ENCODE data around the gene REEP5.
"Not testable (repeated sequence)": the region's sequence is repeated elsewhere in the genome, so short reads cannot be mapped to it uniquely, and the experiment has no call there.

REEP5 gene

DNA sequence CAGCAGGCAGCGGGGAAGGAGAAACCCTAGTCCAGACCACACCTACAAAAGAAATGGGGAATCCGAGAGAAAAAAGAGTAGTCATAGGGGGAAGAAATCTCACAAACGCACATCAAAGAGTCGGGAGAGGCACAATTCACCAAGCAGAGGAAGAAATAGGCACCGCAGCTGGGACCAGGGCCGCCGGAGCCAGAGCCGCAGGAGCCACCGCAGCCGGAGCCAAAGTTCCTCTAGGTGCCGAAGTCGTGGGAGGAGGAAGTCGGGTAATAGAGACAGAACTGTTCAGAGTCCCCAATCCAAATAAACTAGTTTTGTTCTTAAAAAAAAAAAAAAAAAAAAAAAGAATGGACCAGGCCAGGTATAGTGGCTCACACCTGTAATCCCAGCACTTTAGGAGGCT lies 29.3 kb downstream of the REEP5 start:
- DNase-seq (ENCODE audit: low read depth in 1 of 2, low spot score in 1 of 2): no peak

DNA sequence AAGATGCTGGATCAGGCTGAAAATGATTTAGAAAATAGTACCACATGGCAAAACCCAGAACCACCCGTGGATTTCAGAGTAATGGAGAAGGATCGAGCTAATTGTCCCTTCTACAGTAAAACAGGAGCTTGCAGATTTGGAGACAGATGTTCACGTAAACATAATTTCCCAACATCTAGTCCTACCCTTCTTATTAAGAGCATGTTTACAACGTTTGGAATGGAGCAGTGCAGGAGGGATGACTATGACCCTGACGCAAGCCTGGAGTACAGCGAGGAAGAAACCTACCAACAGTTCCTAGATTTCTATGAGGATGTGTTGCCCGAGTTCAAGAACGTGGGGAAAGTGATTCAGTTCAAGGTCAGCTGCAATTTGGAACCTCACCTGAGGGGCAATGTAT lies 30.0 kb downstream of the REEP5 start:
- DNase-seq (ENCODE audit: low read depth in 1 of 2, low spot score in 1 of 2): not testable (repeated sequence)

DNA sequence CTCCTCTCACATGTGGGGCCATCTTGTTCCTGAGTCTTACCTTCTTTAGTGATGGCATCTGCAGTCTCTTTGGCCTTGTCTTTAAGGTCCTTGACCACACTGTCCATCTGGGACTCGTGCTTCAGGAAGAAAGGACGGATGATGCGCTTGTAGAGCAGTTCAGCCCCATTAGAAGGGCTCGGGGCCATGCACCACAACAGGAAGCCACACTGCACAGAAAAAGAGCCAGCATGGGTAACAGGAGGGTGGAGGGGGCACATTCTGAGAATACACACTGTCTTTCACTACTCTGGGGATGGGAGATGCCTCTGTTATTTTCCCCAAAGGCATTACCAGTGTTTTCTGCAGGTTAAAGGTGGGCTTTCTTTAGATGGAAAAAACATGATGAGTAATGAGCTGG lies 35.1 kb downstream of the REEP5 start:
- DNase-seq (ENCODE audit: low read depth in 1 of 2, low spot score in 1 of 2): no peak

DNA sequence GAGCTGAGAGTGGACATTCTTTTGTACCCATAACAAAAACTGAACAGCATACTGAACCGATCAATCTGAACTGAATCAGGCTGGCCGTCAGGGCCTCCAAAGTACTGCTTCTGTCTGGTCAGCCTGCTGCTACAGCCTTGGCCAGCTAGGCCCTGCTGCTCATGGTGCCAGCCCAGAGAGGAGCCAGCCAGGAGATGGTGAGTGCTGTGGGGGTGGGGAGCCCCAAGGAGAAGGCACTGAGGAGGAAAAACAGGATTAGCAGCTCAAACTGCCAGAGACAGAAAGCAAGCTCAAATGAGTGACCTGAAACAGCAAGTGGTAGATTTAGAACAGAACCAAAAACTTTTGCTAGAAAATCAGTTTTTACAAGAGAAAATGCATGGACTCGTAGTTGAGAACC lies 37.0 kb downstream of the REEP5 start:
- DNase-seq (ENCODE audit: low read depth in 1 of 2, low spot score in 1 of 2): no peak

DNA sequence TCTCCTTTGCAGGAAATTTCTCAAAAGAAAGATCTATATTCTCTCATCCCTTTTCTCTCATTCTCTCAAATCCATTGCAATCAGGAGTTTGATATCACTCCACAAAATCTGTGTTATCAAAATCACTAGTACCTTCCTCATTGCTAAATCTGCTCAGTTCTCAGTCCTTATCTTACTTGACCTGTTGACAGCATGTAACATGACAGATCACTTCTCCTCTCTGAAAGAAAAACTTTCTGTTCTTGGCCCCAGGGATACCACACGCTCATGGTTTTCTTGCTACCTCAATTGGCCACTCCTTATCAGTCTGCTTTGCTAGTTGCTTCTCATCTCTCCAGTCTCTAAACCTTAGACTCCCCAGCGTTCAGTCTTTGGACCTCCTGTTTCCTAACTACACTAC lies 38.8 kb downstream of the REEP5 start:
- no peak for DNase-seq (ENCODE audit: low read depth in 1 of 2, low spot score in 1 of 2)

DNA sequence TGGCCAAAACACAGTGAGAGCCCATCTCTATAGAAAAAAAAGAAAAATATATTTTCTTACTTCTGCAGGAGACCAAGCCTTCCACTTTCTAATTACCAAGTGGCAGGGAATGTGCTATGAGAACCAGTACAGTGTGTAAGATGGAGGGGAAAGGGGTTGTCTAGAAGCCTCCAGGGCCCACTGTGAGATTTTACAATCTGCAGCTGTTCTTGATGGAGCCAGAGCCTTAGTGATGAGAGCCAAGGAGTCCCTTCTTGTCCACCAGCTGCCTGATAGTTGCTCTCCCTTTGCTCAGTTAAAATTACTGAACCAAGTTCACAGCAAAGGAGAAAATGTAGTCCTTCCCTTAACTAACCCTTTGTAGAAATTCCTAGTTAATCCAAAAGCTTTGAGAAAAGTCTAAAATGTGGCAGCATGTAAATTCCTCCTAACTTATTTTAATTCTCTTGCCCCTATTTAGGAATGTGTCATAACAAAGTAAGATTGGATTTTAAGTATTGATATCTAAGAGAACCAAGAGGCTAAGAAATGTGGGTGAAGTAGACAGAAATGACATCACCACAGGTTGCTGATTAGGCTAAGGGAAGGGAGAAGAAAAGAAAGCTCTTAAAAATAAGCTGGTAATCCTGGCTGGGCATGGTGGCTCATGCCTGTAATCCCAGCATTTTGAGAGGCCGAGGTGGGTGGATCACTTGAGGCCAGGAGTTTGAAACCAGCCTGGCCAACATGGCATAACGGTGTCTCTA lies 41.6 kb downstream of the REEP5 start:
- no peak for DNase-seq (ENCODE audit: low read depth in 1 of 2, low spot score in 1 of 2)

DNA sequence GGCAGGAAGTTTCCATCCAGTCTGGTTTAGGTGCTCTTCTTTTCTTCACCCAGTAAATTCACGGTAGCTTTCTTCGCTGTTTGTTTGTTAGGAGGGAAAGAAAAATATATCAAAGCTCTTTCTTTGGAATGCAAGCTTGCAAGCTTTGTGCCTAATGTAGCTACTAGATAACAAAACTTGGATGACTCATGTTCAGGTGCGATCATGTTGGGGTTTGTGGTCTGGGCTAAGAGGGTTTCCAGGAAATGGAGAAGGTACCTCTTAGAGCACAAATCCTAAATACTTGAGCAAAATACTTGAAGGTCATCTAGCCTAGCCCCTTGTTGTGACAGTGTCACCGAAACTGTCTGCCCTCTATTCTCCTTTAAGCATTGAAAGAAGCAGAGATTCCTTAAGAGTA lies 43.3 kb downstream of the REEP5 start:
- peak in 1 of 2 donors; percentile 54 for DNase-seq (ENCODE audit: low read depth in 1 of 2, low spot score in 1 of 2)

DNA sequence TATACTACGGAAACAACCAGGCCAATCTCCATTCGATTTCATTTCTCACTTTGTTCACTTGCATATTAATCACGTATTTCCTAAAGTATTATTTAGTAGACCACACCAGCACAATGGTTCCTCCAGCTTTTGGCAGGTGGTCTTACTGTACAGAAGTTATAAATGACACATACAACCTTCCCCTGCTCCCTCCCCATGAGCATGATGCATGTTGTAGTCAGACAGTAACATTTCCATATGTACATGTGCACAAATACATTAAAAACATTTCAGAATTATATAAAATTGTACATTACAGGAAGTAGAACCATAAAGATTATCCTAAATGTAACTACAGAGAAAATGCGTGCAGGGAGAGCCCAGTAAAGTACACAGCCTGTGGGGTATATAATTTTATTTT lies 43.9 kb downstream of the REEP5 start:
- DNase-seq (ENCODE audit: low read depth in 1 of 2, low spot score in 1 of 2): no peak

DNA sequence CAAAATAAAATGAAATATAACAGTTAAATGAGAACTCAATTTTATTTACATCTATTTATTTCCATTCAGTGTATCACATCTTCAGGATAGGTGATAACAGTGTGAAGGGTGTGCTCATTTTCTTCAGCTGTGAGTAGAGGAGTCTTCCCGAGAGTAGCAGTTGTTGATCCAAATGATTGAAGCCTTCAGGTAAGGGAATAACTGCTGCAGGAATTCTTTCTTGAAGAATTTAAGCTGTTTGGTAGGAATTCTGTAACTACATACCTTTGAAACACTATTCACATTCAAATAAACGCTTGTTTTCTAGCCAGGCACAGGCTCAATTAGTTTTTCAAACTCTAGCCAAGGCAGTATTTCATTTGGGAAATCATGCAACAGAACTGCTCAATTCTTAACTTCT lies 45.7 kb downstream of the REEP5 start:
- no peak for DNase-seq (ENCODE audit: low read depth in 1 of 2, low spot score in 1 of 2)

DNA sequence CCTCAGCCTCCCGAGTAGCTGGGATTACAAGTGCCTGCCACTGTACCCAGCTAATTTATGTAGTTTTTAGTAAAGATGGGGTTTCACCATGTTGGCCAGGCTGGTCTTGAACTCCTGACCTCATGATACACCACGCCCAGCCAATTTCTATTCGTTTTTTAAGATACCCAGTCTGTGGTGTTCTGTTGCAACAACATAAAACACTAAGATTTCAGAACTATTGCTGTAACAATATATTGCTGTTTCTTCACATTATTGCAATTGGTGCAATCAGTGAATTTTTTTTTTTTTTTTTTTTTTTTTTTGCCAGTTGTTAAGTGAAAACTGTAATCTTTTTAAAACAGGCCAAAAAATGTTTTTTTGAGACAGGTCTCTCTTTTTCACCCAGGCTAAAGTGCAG lies 51.1 kb downstream of the REEP5 start:
- DNase-seq (ENCODE audit: low read depth in 1 of 2, low spot score in 1 of 2): no peak

DNA sequence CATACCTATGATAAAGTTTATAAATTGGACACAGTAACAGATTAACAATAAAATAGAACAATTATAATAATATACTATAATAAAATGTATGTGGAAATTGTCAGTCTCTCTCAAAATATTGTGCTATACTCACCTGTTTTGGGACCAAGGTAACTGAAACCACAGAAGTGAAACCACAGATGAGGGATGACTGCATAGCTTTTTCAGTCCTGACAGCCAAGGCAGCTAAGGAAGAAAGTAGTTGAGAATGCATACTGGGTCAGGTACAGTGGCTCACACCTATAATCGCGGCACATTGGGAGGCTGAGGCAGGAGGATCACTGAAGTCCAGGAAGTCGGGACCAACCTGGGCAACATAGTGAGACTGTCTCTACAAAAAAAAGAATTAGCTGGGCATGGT lies 52.1 kb downstream of the REEP5 start:
- DNase-seq (ENCODE audit: low read depth in 1 of 2, low spot score in 1 of 2): no peak

DNA sequence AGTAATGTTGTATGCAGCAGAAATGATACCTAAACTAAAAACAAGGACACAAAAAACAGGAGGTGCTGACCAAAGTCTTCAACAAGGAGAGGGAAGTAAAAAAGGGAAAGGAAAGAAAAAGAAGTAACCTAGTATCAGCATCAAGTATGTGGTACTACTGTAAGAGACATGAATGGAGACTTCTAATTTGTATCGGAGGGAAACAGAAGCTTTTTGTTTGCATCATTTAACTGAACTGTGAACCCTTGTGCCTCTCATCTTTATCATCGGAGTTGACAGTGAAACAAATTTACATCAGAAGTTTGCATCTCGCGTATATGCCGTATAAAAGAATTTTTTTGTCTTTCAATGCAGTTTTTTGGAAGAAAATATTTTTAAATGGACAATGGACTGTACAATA lies 54.6 kb downstream of the REEP5 start:
- no peak for DNase-seq (ENCODE audit: low read depth in 1 of 2, low spot score in 1 of 2)

DNA sequence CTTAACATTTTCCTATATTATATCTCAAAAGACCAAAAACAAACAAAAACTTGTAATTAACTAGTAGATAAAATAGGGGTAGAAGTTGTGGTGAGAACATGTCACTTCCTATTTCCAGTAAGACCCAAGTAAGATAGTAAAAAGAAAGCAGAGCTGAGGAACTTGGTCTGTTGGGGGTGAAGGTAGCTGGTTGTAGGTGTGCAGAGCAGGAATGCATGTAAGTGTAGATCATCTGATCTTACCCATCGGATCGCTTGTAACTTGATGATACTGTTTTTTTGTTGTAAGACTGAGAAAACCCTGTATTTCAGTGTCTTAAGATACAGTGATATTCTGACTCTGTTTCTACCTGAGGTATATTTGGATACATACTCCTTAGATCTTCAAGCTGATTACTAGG lies 55.3 kb downstream of the REEP5 start:
- no peak for DNase-seq (ENCODE audit: low read depth in 1 of 2, low spot score in 1 of 2)

DNA sequence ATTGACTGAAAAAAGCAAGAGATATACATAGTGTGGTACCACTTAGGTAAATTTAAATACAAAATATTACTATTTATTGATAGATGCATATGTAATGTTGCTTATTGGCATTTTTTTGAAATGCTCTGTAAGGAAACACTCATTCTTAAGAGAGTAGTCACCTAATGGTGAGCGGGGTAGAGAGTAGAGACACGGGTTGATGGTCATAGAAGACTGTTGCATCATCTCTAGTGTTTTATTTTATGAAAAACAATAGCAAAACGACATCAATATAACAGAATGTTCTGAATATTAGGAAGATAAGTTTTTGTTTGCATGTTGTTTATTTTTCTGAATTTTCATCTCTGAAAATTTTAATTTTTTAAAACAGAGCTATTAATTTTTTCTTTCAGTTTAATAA lies 56.9 kb downstream of the REEP5 start:
- DNase-seq (ENCODE audit: low read depth in 1 of 2, low spot score in 1 of 2): no peak

DNA sequence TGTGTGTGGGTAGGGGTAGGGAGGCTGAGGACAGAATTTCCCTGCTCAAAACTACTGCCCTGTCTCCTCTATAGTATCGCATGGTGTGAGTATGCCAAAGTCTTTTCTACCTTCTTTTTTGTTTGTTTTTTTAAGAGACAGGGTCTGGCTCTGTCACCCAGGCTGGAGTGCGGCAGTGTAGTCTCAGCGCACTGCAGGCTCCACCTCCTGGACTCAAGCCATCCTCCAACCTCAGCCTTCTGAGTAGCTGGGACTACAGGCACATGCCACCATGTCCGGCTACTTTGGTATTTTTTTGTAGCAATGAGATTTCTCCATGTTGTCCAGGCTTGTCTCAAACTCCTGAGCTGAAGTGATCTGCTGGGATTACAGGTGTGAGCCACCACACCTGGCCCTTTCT lies 58.5 kb downstream of the REEP5 start:
- no peak for DNase-seq (ENCODE audit: low read depth in 1 of 2, low spot score in 1 of 2)

DNA sequence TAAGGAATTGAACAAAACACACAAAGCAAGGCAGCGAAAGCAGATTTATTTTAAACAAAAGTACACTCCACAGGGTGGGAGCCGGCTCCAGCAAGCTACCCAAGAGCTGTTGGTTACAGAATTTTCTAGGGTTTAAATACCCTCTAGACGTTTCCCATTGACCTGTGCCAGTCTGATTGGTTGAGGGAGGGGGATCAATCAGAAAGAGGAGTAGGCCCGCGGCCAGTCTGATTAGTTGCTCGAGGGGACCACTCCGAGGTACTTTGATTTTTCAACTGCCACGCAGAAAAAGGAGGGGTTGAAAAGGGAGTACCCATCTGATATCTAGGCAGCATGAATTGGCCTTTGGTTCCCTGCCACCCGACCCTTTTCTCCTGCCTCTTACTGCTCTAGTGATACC lies 59.9 kb downstream of the REEP5 start:
- DNase-seq (ENCODE audit: low read depth in 1 of 2, low spot score in 1 of 2): no peak

DNA sequence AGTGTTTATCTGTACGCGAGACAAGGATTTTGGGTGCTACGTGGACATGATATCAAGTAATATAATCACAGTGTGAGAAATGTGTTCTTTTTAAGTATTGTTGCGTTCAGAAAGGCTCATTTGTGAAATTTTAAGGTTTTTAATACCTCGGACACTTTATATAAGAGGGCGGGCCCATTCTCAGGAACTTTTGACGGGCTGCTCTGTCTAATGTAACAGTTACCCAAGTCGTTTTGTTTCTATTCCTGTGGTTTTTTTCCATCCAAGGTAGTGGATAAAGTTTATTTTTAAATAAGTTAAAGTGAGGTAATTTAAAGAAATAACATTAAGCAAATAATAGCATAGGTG lies 60.4 kb downstream of the REEP5 start:
- no peak for DNase-seq (ENCODE audit: low read depth in 1 of 2, low spot score in 1 of 2)

DNA sequence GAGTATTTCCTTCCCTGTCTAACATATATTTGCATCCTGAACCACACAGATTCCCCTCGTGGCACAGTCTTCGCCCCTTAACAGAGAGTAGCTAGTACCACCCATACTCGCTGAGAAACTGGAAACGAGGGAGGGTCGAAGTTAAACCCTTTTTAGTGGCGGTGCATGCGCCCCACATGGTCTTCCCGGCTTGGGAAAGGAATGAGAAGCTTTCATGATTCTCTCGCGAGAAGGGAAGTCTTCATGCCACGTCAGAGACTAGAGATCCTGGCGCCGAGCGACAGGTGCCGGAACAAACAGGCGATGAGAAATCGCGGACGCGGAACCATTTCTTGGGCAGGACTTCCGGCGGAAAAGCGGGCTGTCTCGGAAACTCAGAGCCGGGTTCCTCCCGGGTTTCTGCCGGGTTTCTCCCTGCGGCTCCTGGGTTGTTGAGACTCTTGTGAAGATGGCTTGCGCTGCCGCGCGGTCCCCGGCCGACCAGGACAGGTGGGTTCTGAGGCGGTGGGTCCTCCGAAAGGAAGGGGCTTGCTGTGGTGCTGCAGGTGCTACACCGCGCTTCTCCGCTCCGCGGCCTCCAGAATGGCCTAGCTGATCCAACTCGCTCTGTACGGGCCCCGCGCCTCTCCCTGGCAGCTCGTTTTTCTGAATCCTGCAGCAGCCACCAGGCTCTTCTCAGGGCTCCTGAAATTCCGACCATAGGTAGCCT lies 60.9 kb downstream of the REEP5 start, which contains the start of gene SRP19:
SRP19 (plus strand) TSS at position 359 of the 709 bp plus-strand sequence; CDS start at position 449, 90 bp downstream.
- DNase-seq (ENCODE audit: low read depth in 1 of 2, low spot score in 1 of 2): peak; percentile 77 to 91

DNA sequence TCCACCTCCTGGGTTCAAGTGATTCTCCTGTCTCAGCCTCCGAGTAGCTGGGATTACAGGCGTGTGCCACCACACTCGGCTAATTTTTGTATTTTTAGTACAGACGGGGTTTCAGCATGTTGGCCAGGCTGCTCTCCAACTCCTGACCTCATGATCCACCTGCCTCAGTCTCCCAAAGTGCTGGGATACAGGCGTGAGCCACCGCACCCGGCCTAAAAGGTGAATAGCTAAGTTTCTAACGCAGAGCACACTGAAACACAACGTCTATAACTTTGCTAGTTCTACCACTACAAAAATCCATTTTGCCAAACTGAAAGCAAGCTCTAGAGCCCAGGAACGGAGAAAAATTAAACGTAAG lies 61.5 kb downstream of the REEP5 start:
- not testable (repeated sequence) for DNase-seq (ENCODE audit: low read depth in 1 of 2, low spot score in 1 of 2)

DNA sequence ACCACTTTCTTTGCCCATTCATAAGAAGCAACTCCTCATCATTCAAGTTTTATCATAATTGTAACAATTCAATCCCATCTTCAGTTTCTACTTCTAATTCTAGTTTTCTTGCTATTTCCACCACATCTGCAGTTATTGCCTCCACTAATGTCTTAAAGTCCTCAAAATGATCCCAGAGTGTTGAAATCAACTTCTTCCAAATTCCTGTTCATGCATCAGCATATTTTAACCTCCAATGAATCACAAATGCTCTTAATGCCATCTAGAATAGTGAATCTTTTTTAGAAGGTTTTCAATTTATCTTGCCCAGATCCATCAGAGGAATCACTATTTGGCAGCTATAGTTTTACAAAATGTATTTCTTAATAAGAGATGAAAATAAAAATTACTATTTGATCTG lies 64.2 kb downstream of the REEP5 start:
- no peak for DNase-seq (ENCODE audit: low read depth in 1 of 2, low spot score in 1 of 2)

DNA sequence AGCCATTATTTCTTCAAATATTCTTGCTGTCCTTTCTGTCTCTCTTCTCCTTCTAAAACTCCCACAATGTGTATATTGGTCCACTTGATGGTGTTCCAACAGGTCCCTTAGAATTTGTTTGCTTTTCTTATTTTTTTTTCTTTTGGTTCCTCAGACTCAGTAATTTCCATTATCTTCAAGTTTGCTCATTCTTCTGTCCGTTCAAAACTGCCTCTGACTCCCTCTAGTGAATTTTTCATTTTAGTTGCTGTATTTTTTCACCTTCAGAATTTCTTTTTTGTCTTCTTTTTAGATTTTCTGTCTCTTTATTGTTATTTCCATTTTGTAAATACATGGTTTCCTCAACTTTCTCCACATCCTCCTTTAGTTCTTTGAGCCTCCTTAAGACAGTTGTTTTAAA lies 67.4 kb downstream of the REEP5 start:
- no peak for DNase-seq (ENCODE audit: low read depth in 1 of 2, low spot score in 1 of 2)

DNA sequence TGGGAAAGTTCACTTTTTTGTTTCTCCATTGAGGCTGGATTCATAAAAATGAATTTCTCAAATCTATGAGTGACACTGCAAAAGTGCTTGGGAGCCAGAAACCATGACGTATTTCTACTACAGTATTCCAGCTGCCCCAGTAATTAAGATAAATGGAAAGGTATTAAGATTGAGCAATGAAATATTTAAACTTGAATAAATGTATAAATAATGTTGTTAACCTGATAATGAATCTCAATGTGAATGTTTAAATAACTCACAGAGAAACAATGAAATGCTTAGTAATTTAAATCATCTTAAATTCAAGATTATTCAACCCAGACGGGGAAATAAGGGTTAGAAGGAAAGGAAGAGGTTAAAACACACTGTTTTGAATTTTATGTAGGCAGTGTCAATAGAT lies 72.1 kb downstream of the REEP5 start:
- DNase-seq (ENCODE audit: low read depth in 1 of 2, low spot score in 1 of 2): no peak

All from activated CD4-positive, alpha-beta T cell treated with anti-CD3 and anti-CD28 coated beads, Interleukin-2, amount 50 U/mL, for 24 hours (primary cell).